ENCODE results near the gene CIT. TPM values are rescaled to one million over a fixed set of nuclear protein-coding genes. Genes with fewer than 3 reads are reported as not detected.

CIT gene
- total RNA-seq, 6 experiments from 2014 or later: 1.8 to 12.8 (median 3.3) TPM

- WGBS (ENCODE audit: insufficient coverage, low coverage, low lambda C conversion rate, missing lambda C conversion rate): 64% methylated on average over 2 of the region's 2 CpGs
- Histone ChIP-seq H3K4me1 (no peaks in the 10 kb centered on the region), H3K27ac (no peak overlapping the region), H3K4me3 (no peak overlapping the region), H3K27me3 (no peaks in the 10 kb centered on the region), H3K36me3 (no peaks in the 10 kb centered on the region), H3K9me3 (no peaks in the 10 kb centered on the region)
- DNase-seq (no peak), ATAC-seq (no peak)
- intact Hi-C loops (cut with DNase I): no loop called here
- TF ChIP-seq CTCF (IDR thresholded peaks at IDR 0.05): no peak
- TF ChIP-seq POLR2A (IDR thresholded peaks at IDR 0.05): no peak
These were observed 55.1 kb downstream of the CIT start for GRCh38 chr12:119822046-119822445.

- Histone ChIP-seq H3K4me3 (no peak overlapping the region), H3K4me1 (no peaks in the 10 kb centered on the region), H3K9me3 (no peaks in the 10 kb centered on the region), H3K27ac (no peak overlapping the region), H3K36me3 (no peaks in the 10 kb centered on the region), H3K27me3 (no peaks in the 10 kb centered on the region)
- no peak for TF ChIP-seq CTCF (IDR thresholded peaks at IDR 0.05)
- no peak for TF ChIP-seq POLR2A (IDR thresholded peaks at IDR 0.05)
- DNase-seq (no peak), ATAC-seq (no peak)
- intact Hi-C loops (cut with DNase I): no loop called here
- 85% methylated on average over 5 of the region's 5 CpGs for WGBS (ENCODE audit: insufficient coverage, low coverage, low lambda C conversion rate, missing lambda C conversion rate)
These were observed 57.8 kb downstream of the CIT start for GRCh38 chr12:119819322-119819721.

GRCh38 chr12:119817546-119818343, 59.4 kb downstream of the CIT start:
- Histone ChIP-seq H3K4me3 (no peak overlapping the region), H3K4me1 (no peaks in the 10 kb centered on the region), H3K27me3 (no peaks in the 10 kb centered on the region), H3K27ac (no peak overlapping the region), H3K36me3 (no peaks in the 10 kb centered on the region), H3K9me3 (no peaks in the 10 kb centered on the region)
- DNase-seq: no peak
- no peak for ATAC-seq
- WGBS (ENCODE audit: insufficient coverage, low coverage, low lambda C conversion rate, missing lambda C conversion rate): 80% methylated on average over 1 of the region's 2 CpGs
- intact Hi-C loops (cut with DNase I): no loop called here
- no peak for TF ChIP-seq CTCF (IDR thresholded peaks at IDR 0.05)
- no peak for TF ChIP-seq POLR2A (IDR thresholded peaks at IDR 0.05)

GRCh38 chr12:119809023-119809422, 68.1 kb downstream of the CIT start:
- no peak for ATAC-seq
- WGBS (ENCODE audit: insufficient coverage, low coverage, low lambda C conversion rate, missing lambda C conversion rate): 94% methylated on average over 2 of the region's 2 CpGs
- H3K4me1 ChIP-seq: no peaks in the 10 kb centered on the region
- no peak overlapping the region for H3K27ac ChIP-seq
- TF ChIP-seq POLR2A (IDR thresholded peaks at IDR 0.05) (no peak), CTCF (IDR thresholded peaks at IDR 0.05) (no peak)
- H3K9me3 ChIP-seq: no peaks in the 10 kb centered on the region
- no peak for DNase-seq
- no peak overlapping the region for H3K4me3 ChIP-seq
- H3K36me3 ChIP-seq: no peaks in the 10 kb centered on the region
- H3K27me3 ChIP-seq: no peaks in the 10 kb centered on the region
- intact Hi-C loops (cut with DNase I): no loop called here
